GM18517 (cell line): Measurements from ENCODE around the gene TLK1.
"Not testable (repeated sequence)": the region's sequence is repeated elsewhere in the genome, so short reads cannot be mapped to it uniquely, and the experiment has no call there.

Experiments used
- ATAC-seq: cut with Tn5 transposase; IDR thresholded peaks from one replicate; pipeline ENCODE4 v1.9.1; 2021; ENCODE audit warnings: mild to moderate bottlenecking, moderate library complexity; ENCODE audit not compliant: unreplicated experiment

The TLK1 gene

DNA sequence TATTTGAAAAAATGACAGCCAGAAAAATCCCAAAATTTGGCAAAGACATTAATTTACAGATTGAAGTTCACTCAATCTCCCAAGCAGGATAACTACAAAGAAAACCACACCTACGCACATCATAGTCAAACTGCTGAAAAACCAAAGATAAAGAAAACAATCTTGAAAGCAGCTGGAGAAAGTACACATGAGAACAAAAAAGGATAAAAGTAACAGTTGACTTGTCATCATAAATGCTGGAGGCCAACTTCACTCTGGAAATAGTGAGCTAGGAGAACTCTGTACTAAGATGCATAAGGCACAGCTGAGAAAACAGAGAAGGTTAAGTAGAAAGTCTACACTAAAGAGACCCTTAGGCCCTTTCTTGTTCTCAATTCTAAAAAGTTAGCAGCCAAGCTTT, 73.1 kb downstream of the TLK1 start:
- no peak for ATAC-seq

DNA sequence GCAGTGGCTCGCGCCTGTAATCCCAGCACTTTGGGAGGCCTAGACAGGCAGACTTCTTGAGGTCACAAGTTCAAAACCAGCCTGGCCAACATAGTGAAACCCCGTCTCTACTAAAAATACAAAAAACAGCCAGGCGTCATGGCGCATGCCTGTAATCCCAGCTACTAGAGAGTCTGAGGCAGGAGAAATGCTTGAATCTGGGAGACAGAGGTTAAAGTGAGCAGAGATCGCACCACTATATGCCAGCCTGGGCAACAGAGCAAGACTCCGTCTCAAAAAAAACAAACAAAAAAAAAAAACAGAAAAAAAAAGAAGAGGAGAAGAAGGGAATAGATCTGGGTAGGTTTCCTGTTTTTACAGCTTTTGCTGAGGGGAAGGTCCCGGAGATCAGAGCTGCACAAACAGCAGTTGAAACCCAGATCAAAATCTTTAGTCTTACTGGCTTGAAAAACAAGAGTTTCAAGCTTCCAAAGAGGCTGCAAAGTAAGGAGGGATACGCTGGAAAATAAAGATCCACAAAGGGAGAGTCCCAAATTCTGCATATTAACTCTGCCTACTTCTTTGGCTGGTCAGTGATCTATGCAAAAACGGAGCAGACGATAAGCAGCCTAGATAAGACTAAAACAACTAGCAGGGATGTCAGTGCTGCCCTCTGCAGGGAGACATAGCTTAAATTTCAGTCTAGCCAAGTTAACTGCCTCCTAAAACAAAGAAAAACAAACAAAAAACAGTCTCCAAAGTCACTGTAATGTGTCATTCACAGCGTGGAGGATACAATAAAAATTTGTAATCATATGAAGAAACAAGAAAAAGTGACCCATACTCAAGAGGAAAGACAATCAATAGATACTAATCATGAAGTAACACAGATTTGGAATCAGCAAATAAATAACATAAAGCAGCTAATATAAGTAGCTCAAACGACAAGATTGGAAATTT, 74.1 kb downstream of the TLK1 start:
- ATAC-seq, result no peak

DNA sequence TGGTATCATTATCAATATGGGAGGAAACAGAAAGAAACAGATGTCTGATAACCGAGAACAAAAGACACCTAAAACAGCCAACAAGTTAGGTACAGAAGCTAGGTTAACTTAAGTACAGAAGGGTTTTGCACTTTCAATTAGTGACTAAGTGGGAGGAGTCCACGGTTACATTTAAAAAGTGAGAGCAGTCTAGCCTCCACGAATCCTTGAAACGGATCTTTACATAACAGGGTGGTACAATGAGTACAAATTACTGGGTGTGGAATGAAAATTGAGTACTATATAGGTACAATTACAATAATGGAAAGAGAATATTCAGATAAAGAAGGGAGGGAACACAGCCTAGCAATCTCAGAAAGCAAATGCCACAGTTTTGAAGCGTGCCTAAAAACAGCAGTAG, 76.6 kb downstream of the TLK1 start:
- ATAC-seq, result no peak

DNA sequence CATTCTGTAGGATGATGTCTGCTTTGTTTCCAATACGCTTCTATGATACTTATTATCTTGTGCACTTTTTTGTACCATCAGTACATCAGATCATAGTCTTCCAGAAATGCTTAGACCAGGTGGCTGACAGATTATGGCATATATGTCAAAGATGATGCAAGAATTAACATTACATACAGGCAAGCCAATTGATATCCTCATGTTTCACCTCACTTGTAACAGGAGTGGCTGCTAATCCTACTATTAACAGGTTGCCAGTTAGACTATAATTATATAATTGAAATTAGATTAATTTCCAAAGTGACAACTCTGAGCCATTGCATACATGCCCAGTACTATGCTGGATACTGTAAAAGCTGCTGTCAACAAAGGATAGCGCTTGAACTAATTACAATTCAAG, 77.2 kb downstream of the TLK1 start:
- ATAC-seq, result no peak

DNA sequence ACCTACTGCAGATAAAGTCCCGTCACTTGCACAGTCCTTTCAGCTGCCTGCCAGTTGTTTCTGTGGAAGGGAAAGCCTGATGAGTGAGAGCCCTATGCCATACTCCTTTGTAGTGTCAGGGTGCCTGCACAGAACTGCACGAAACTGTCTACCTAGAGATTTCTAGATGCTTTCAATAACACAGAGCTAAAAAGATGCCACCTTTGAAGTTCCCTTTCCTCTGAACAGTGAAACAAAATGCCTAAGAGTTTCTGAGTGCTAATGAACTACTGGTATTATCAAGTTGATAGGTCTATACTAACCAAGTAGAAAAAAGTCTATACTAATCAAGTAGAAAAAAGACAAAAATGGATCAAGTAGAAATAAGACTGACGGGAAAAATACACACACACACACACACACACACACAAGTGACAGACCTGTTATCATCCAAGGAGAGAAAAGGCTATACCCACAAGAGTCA, 79.0 kb downstream of the TLK1 start:
- ATAC-seq, result no peak

DNA sequence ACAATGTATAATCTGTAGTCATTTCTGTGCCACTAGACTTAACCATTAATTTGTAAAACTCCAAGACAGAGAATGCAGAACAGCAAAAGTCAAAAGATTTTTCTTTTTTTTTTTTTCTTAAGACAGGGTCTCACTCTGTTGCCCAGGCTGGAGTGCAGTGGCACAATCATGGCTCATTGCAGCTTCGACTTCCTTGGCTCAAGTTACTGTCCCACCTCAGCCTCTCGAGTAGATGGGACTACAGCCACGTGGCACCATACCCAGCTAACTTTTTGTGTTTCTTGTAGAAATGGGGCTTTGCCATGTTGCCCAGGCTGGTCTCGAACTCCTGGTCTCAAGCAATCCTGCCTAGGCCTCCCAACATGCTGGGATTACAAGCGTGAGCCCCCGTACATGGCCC, 80.1 kb downstream of the TLK1 start:
- ATAC-seq, result no peak

DNA sequence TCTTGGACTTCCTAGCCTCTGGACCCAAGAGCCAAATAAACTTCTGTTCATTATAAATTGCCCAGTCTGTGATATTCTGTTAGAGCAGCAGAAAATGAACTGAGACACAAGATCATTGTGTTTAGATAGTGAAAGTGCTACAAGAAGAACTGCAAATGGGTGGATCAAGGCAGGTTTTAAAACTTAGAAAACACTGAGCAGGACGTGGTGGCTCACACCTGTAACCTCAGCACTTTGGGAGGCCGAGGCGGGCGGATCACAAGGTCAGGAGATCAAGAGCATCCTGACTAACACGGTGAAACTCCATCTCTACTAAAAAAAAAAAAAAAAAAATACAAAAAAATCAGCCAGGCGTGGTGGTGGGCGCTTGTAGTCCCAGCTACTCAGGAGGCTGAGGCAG, 84.3 kb downstream of the TLK1 start:
- ATAC-seq, result not testable (repeated sequence)

DNA sequence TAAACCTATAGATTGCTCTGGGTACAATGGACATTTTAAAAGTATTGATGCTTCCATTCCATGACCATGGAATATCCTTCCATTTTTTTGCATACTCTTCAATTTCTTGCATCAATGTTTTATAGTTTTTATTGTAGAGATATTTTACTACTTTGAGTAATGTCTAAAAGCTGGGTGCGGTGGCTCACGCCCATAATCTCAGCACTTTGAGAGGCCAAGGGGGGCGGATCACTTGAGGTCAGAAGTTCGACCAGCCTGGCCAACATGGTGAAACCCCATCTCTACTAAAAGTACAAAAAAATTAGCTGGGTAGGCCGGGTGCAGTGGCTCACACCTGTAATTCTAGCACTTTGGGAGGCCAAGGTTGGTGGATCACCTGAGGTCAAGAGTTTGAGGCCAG, 88.5 kb downstream of the TLK1 start:
- no peak for ATAC-seq

DNA sequence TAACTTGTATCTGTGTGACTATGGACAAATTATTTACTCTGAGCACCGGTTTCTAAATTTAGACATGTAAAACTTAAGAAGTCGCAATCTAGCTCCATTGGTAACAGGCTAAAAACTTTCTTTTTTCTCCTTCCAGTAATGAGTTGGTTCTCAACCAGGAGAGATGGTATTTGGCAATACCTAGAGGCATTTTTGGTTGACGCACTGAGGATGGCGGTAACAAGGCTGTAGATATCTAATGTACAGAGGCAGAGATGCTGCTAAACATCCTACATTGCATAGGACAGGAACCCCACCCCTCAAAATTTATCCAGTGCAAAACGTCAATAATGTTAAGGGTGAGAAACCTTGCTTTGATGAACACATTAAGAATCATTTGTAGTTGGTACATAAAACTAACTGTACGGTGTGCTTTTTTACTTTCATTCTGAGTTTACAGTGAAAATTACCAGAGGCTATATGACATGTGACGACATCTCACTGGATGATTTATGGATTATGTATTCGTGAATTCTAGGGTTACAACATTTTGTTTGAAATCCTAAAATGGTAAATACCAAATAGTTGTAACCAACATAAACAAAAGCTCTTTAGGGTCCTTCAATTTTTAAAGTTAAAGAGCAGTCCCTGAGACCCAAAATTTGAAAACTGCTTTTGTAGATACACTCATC, 91.3 kb downstream of the TLK1 start:
- ATAC-seq, result no peak

DNA sequence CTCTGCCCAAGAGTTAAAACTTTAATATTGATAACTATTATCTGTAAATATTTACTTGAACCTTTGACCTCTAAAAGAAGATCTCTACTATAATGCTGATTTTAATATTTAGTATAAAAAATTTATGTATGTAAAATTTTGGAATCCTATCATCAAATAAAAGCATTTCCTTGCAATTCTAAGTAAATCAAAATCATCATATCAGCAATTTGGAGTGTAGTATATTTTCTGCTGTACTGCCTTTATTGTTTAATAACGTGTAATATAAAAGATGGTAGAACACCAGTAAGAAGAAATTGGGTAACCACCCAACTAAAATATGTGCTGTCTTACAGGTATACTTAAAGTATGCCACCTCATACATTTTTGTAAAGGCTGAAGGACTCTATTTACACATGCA, 94.6 kb downstream of the TLK1 start:
- no peak for ATAC-seq

DNA sequence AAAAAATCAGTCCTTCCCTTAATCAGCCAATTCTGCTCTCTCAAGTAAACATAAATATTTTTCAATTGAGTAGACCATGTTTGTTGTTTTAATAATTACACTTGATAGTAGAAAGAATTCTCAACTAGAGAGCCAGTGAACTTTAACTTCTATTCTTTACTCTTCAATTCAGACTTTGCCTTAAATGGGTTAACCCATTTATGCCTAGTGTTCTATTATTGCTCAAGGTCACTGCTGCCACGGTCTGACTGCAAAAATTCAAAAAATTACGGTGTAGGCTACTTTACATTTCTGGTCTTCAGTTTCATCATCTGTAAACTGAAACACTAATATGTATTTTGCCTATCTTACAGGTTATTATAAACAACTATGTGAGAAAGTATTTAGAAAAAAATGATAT, 103.1 kb downstream of the TLK1 start:
- ATAC-seq, result no peak

DNA sequence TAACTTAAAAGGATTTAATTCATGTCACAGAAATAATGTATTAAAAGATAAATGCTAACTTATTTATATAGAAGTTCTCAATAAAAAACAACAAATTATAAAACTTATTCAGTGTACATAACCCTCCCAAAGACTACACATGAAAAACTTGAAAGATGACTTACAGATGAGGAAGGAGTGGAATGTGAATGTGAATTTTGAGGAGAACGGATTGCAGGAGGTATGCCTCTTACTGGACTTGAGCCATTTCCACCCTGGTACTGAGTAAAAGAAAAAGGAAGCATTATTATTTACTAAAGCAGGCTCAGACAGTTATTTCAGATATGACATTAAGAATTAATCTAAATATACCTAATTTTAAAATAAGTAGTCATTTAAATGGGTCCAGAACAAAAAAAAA, 104.4 kb downstream of the TLK1 start:
- no peak for ATAC-seq

DNA sequence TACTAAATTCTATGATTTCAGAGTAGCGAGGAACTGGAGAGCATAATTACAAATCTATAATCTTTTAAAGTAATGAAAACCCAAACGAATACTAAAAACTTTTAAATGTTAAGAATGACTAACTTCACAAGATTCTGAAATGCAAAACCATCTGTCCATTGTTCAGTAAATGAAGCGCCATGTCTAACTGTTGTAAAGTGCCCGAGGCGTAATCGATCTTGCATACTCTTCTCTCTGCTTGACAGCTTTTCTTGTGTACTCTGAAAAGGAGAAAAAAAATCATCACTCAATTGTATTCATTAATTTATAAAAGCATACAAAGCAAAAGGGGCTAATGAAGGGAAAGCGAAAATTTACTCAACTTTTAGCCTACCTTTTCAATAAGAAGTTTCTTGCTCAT, 111.0 kb downstream of the TLK1 start:
- ATAC-seq, result no peak

DNA sequence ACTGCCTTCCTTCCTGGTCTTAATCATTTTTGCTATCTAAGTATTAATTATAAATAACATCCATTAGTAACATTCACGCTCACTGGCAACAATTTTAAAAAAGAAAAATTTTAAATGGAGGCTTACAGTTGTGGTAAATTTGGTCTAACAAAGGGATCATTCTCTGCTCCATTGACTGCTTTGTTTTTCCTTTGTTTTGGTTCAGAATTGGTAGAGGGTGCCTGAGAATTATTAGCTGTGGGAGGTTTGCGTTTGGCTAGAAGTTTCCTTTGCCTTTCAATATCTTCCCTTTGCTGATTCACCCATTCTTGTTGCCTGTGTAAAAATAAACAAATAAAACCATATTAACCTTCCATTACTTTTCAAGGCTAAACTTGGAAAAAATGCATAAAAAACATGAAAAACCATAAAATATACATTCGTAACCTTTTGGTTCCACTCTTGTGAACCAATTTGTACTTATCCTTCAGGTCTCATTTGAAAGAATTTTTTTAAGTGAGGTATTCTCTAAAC, 114.6 kb downstream of the TLK1 start:
- ATAC-seq, result no peak

DNA sequence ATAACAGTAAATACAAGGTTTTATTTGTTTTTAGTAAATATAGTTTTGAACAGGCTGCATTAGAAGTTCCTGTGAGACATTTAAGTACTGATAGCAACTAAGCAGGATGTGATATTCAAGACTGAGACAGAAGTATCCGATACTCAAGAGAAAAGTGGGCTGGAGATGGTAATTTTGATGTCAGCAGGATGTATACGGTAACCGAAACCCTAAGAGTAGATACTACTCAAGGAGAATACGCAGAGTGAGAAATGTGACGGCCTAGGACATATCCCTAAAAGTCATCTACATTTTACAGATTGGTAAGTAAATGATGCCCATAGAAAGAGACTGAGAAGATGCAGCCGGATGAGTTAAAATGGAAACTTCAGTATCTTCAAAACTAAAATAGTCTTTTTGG, 116.3 kb downstream of the TLK1 start:
- no peak for ATAC-seq

DNA sequence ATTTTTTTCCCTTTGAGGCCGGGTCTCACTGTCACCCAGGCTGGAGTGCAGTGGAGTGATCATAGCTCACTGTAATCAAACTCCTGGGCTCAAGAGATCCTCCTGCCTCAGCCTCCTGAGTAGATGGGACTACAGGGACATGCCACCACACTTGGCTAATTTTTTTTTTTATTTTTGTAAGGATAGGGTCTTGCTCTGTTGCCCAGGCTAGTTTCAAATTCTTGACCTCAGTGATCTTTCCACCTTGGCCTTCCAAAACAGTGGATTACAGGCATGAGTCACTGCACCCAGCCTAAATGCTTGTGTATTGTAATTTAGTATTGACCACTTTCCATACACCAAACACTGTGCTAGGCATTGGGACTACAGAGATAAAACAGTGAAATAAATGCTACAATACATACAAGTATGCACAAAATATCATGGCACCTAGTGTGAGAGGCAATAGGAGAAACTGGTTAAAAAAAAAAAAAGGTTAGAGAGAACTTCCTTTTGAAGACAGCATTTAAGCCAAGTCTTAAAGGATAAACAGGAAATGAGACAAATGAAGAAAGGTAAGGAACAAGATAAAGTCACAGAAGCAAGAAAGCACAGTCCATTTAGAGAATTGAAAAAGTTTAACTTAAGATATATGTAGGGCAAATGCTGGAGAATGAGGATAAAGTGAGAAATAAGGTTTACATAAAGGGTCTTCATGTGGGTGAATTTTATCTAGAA, 118.3 kb downstream of the TLK1 start:
- ATAC-seq, result no peak

DNA sequence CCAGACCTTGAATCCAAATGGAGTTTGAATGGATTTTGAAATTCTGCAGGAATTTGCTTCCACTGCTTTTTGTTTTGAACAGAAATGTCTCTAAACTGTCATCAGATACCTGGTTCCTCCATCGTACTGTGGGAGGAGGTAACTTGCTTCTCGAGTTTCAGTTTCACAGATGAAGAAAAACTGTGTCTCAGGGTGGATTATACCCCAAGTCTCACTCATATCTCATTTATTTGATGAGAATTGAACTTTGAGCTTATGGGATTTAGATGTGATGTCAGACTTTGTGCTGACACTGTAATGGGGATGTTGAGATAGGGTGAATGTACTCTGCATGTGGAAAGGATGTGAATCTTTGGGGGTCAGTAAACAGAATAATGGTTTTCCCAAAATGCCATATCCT, 124.2 kb downstream of the TLK1 start:
- ATAC-seq, result no peak

DNA sequence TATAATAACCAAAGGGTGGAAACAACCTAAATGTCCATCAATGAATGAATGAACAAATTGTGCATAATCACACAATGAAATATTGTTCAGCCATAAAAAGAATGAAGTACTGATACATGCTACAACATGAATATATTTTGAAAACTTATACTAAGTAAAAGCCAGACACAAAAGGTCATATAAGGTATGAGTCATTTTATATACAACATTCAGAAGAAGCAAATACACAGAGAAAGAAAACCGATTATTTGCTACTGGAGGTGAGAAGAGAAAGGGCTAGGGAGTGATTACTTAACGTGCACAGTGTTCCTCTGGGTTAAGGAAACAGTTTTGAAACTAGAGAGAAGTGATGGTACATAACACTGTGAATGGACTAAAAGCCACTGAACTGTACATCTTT, 126.4 kb downstream of the TLK1 start:
- no peak for ATAC-seq

DNA sequence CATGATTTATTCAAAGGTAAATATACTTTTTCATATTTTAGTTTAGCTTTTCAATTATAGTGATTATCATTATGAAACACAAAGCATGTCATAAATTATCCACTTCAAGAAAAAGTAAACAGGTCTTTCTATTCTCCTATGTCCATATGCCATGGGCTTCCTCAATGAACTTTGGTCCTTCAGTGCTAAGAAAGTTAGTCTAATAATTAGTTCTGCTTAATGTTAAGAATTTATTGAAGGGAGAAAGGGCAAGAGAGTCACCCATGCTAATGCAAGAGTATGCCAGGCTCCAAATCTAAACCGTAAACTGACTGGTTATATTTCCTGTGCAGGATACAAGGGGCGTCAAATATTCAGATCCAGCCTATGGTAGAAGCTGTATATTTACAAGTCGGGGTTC, 135.5 kb downstream of the TLK1 start:
- ATAC-seq, result no peak

DNA sequence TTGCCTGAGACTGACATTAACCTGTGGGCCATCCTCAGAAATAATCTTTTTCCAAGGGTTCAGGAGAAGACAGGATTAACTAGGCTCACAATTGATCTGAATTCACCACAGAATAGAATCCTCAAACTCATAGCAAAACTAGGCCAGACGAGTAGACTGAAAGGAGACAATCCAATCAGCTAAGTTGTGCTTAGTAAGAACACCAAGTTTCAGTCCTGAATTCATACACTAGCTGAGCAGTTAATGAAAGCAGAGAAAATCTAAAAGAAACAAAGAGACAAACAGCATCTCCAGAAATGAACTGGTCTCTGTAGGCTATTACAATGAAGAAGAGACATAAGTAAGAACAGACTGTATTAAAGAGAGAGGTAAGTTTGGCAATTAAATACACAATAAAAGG, 142.2 kb downstream of the TLK1 start:
- peak; percentile 77 for ATAC-seq

DNA sequence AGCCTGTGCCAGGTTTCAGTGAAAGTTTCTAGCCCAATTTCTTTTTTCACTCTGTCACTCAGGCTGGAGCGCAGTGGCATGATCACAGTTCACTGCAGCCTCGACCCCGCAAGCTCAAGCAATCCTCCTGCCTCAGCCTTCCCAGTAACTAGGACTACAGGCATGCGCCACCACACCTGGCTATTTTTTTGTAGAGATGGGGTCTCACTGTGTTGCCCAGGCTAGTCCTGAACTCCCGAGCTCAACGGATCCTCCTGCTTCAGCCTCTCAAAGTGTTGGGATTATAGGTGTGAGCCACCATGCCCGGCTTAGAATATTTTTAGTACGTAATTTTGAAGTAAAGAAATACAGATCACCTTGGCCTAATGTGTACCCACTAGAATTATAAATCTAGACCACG, 144.6 kb downstream of the TLK1 start:
- no peak for ATAC-seq
